PC-3 (cell line): ENCODE measurements around the gene GPR82. TPM values are rescaled to one million over a fixed set of nuclear protein-coding genes. Genes with fewer than 3 reads are reported as not detected.

Source experiments
- ATAC-seq: fragments of 200-7000 bp; cut with Tn5 transposase; 2 replicates; pipeline ENCODE4 v1.9.1; 2020; ENCODE audit warnings: mild to moderate bottlenecking, moderate library complexity
- BruUV-seq: library from RNA; stranded (reverse); fragments of 400-500 nt; replicated peaks from 2 replicates; lab custom pipeline; 2021; lab: Mats Ljungman, UMichigan
- CTCF ChIA-PET: fragments of 300-600 bp; sonication (Branson Sonifier 250); formaldehyde crosslinking; loops from one replicate; lab custom pipeline; 2022; ENCODE audit warnings: antibody characterized with exemption; lab: Charles Lee
- POLR2A ChIA-PET: fragments of 300-600 bp; sonication (Branson Sonifier 250); formaldehyde crosslinking; loops from one replicate; lab custom pipeline; 2022; ENCODE audit warnings: antibody characterized with exemption; ENCODE audit not compliant: unreplicated experiment; lab: Charles Lee
- DNase-seq: peaks from one replicate; pipeline ENCODE4 v3.0.0-alpha.2; 2015
- H2AFZ ChIP-seq: fragments of 300-600 bp; sonication (generic); 2 replicates; pipeline ENCODE4 v1.6.0; 2016; ENCODE audit warnings: antibody characterized with exemption, low read length
- H3F3A ChIP-seq: fragments of 300-600 bp; sonication (generic); one replicate; pipeline ENCODE4 v1.6.0; 2017; ENCODE audit warnings: antibody characterized with exemption, low read length, control low read depth, mild to moderate bottlenecking; ENCODE audit not compliant: unreplicated experiment
- H3K27ac ChIP-seq: fragments of 300-600 bp; sonication (generic); 2 replicates; pipeline ENCODE4 v1.5.1; 2016; ENCODE audit warnings: mild to moderate bottlenecking, low read length
- H3K27me3 ChIP-seq: fragments of 300-600 bp; sonication (generic); 2 replicates; pipeline ENCODE4 v1.6.1; 2016; ENCODE audit warnings: low read length, mixed read lengths
- H3K36me3 ChIP-seq: fragments of 300-600 bp; sonication (generic); 2 replicates; pipeline ENCODE4 v1.6.1; 2016; ENCODE audit warnings: low read depth, mixed run types, low read length, mixed read lengths
- H3K4me1 ChIP-seq: fragments of 300-600 bp; sonication (generic); 2 replicates; pipeline ENCODE4 v1.5.1; 2016; ENCODE audit warnings: low read length; ENCODE audit not compliant: insufficient read depth
- H3K4me2 ChIP-seq: fragments of 300-600 bp; sonication (generic); 2 replicates; pipeline ENCODE4 v1.6.0; 2016; ENCODE audit warnings: low read length
- H3K4me3 ChIP-seq: fragments of 300-600 bp; sonication (generic); 2 replicates; pipeline ENCODE4 v1.5.1; 2016; ENCODE audit warnings: mild to moderate bottlenecking, low read length, mixed read lengths
- H3K79me2 ChIP-seq: fragments of 300-600 bp; sonication (generic); 2 replicates; pipeline ENCODE4 v1.6.1; 2017; ENCODE audit warnings: low read length, mixed read lengths
- H3K9ac ChIP-seq: fragments of 300-600 bp; sonication (generic); 2 replicates; pipeline ENCODE4 v1.6.0; 2016; ENCODE audit warnings: mild to moderate bottlenecking, low read length
- H3K9me2 ChIP-seq: fragments of 300-600 bp; sonication (generic); replicated peaks from 2 replicates; pipeline ENCODE4 v1.6.1; 2016; ENCODE audit warnings: mixed run types, low read length, mixed read lengths
- H3K9me3 ChIP-seq: fragments of 300-600 bp; sonication (generic); 2 replicates; pipeline ENCODE4 v1.6.1; 2016; ENCODE audit warnings: low read length, mixed read lengths
- H4K20me1 ChIP-seq: fragments of 300-600 bp; sonication (generic); 2 replicates; pipeline ENCODE4 v1.6.1; 2016; ENCODE audit warnings: low read length, mixed read lengths
- CTCF ChIP-seq: fragments of 300-600 bp; sonication (generic); conservative IDR thresholded peaks from 2 replicates; pipeline ENCODE4 v1.5.1; 2017; ENCODE audit warnings: antibody characterized with exemption, low read depth, mild to moderate bottlenecking, low read length
- EZH2 ChIP-seq: fragments of 300-600 bp; sonication (generic); IDR thresholded peaks from one replicate; pipeline ENCODE4 v1.6.1; 2017; ENCODE audit warnings: antibody characterized with exemption, mild to moderate bottlenecking, low read length; ENCODE audit not compliant: unreplicated experiment
- EZH2phosphoT487 ChIP-seq: fragments of 300-600 bp; sonication (generic); IDR thresholded peaks from 2 replicates; pipeline ENCODE4 v1.6.1; 2018; ENCODE audit warnings: mild to moderate bottlenecking, antibody characterized with exemption, low read length, borderline replicate concordance
- intact Hi-C: fragments of 100-400 bp; cut with micrococcal nuclease; formaldehyde crosslinking; loops from 2 replicates; pipeline ENCODE4 v1.9.0; 2023
- total RNA-seq: library from RNA; depleted of rRNA; stranded (reverse); fragments of >200 nt; gene quantifications from 2 replicates; pipeline ENCODE4 v1.2.3, GENCODE V29; 2014

The GPR82 gene
- total RNA-seq, 1 experiment from 2014 or later, result not detected

- Histone ChIP-seq H2AFZ (no peak overlapping the region), H3K79me2 (no peaks in the 10 kb centered on the region), H3K4me3 (no peak overlapping the region), H3K9me3 (no peaks in the 10 kb centered on the region), H3K9me2 (no peaks in the 10 kb centered on the region), H3K4me1 (no peaks in the 10 kb centered on the region), H3K27ac (no peak overlapping the region), H3F3A (no peaks in the 10 kb centered on the region), H4K20me1 (no peaks in the 10 kb centered on the region), H3K4me2 (no peak overlapping the region), H3K36me3 (no peaks in the 10 kb centered on the region; the same call in 1 of the 2 replicates), H3K27me3 (no peaks in the 10 kb centered on the region), H3K9ac (no peak overlapping the region)
- intact Hi-C loops, result no loop called here
- ChIA-PET CTCF (no interaction called here), POLR2A (no interaction called here)
- ATAC-seq, result no peak
- BruUV-seq, result no TSS peak
- no peak for DNase-seq
- TF ChIP-seq CTCF, result no peak
- no peak for TF ChIP-seq EZH2
- no peak for TF ChIP-seq EZH2phosphoT487
Observed at GRCh38 chrX:41720125-41720779, 3.7 kb upstream of the GPR82 start.

GRCh38 chrX:41721590-41721989 is 2.4 kb upstream of the GPR82 start:
- Histone ChIP-seq H3K9me2 (no peaks in the 10 kb centered on the region), H3K36me3 (no peaks in the 10 kb centered on the region; the same call in 1 of the 2 replicates), H3K27ac (no peak overlapping the region), H3F3A (no peaks in the 10 kb centered on the region), H3K4me1 (no peaks in the 10 kb centered on the region), H2AFZ (no peak overlapping the region), H3K79me2 (no peaks in the 10 kb centered on the region), H4K20me1 (no peaks in the 10 kb centered on the region), H3K9me3 (no peaks in the 10 kb centered on the region), H3K9ac (no peak overlapping the region), H3K4me3 (no peak overlapping the region), H3K4me2 (no peak overlapping the region), H3K27me3 (no peaks in the 10 kb centered on the region)
- no TSS peak for BruUV-seq
- ChIA-PET CTCF (no interaction called here), POLR2A (no interaction called here)
- ATAC-seq, result no peak
- intact Hi-C loops, result no loop called here
- no peak for TF ChIP-seq CTCF
- TF ChIP-seq EZH2phosphoT487, result no peak
- no peak for TF ChIP-seq EZH2
- DNase-seq, result no peak

GRCh38 chrX:41722214-41722613 is 1.8 kb upstream of the GPR82 start:
- H3K4me3 ChIP-seq, result no peak overlapping the region
- H3K9ac ChIP-seq, result no peak overlapping the region
- H2AFZ ChIP-seq, result no peak overlapping the region
- no peak overlapping the region for H3K27ac ChIP-seq
- no peak for ATAC-seq
- ChIA-PET CTCF (no interaction called here), POLR2A (no interaction called here)
- no peaks in the 10 kb centered on the region for H3K9me3 ChIP-seq
- H3K4me1 ChIP-seq, result no peaks in the 10 kb centered on the region
- no peaks in the 10 kb centered on the region for H3K79me2 ChIP-seq
- BruUV-seq, result no TSS peak
- intact Hi-C loops, result no loop called here
- no peaks in the 10 kb centered on the region for H3F3A ChIP-seq
- DNase-seq, result no peak
- TF ChIP-seq CTCF (no peak), EZH2phosphoT487 (no peak), EZH2 (no peak)
- H3K36me3 ChIP-seq, result no peaks in the 10 kb centered on the region; the same call in 1 of the 2 replicates
- H3K9me2 ChIP-seq, result no peaks in the 10 kb centered on the region
- H4K20me1 ChIP-seq, result no peaks in the 10 kb centered on the region
- H3K27me3 ChIP-seq, result no peaks in the 10 kb centered on the region
- no peak overlapping the region for H3K4me2 ChIP-seq
